SK-N-SH treated with all-trans-retinoic acid at 6 μM for 48 hours (cell line): ENCODE measurements around the gene SUPT3H.

ENCODE experiments used
- ATAC-seq: fragments of 200-7000 bp; cut with Tn5 transposase; 3 replicates; pipeline ENCODE4 v1.9.1; 2020; ENCODE audit warnings: mild to moderate bottlenecking, moderate library complexity
- ARNTL ChIP-seq: fragments of 450-650 bp; formaldehyde crosslinking; IDR thresholded peaks from 2 replicates; pipeline ENCODE4 v1.5.0; 2020; ENCODE audit warnings: low read depth, mild to moderate bottlenecking, moderate library complexity, borderline replicate concordance
- CREB5 ChIP-seq: fragments of 250-450 bp; sonication (Bioruptor Pico); IDR thresholded peaks from 2 replicates; pipeline ENCODE4 v1.5.1; 2020; ENCODE audit warnings: low read depth, mild to moderate bottlenecking, moderate library complexity
- CSDC2 ChIP-seq: fragments of 250-450 bp; sonication (Bioruptor Pico); IDR thresholded peaks from 2 replicates; pipeline ENCODE4 v1.5.0; 2020; ENCODE audit warnings: mild to moderate bottlenecking, moderate library complexity
- ESRRG ChIP-seq: fragments of 250-450 bp; sonication (Bioruptor Pico); IDR thresholded peaks from 2 replicates; pipeline ENCODE4 v1.6.1; 2021; ENCODE audit warnings: mild to moderate bottlenecking
- ISL1 ChIP-seq: fragments of 250-450 bp; sonication (Bioruptor Pico); IDR thresholded peaks from 2 replicates; pipeline ENCODE4 v2.1.2; 2022; ENCODE audit warnings: mild to moderate bottlenecking, moderate library complexity
- OSR1 ChIP-seq: fragments of 250-450 bp; sonication (Bioruptor Pico); IDR thresholded peaks from 2 replicates; pipeline ENCODE4 v1.8.0; 2022; ENCODE audit warnings: moderate library complexity, mild to moderate bottlenecking, inconsistent platforms
- PATZ1 ChIP-seq: fragments of 250-450 bp; sonication (Bioruptor Pico); IDR thresholded peaks from 2 replicates; pipeline ENCODE4 v1.8.0; 2020; ENCODE audit warnings: mild to moderate bottlenecking, moderate library complexity, borderline replicate concordance
- PPARA ChIP-seq: fragments of 250-450 bp; sonication (Bioruptor Pico); IDR thresholded peaks from 2 replicates; pipeline ENCODE4 v1.5.0; 2020; ENCODE audit warnings: mild to moderate bottlenecking, borderline replicate concordance
- RARB ChIP-seq: fragments of 250-450 bp; sonication (Bioruptor Pico); IDR thresholded peaks from 2 replicates; pipeline ENCODE4 v1.8.0; 2021; ENCODE audit warnings: mild to moderate bottlenecking, moderate library complexity
- TCF4 ChIP-seq: fragments of 250-450 bp; sonication (Bioruptor Pico); IDR thresholded peaks from 2 replicates; pipeline ENCODE4 v1.8.0; 2021; ENCODE audit warnings: mild to moderate bottlenecking, moderate library complexity, borderline replicate concordance
- TOX ChIP-seq: fragments of 250-450 bp; sonication (Bioruptor Pico); IDR thresholded peaks from 2 replicates; pipeline ENCODE4 v1.8.0; 2021; ENCODE audit warnings: mild to moderate bottlenecking, moderate library complexity, borderline replicate concordance
- TSHZ2 ChIP-seq: fragments of 250-450 bp; sonication (Bioruptor Pico); IDR thresholded peaks from 2 replicates; pipeline ENCODE4 v1.5.0; 2020; ENCODE audit warnings: mild to moderate bottlenecking, moderate library complexity
- ZC3H10 ChIP-seq: fragments of 250-450 bp; sonication (Bioruptor Pico); IDR thresholded peaks from 2 replicates; pipeline ENCODE4 v1.5.1; 2021; ENCODE audit warnings: mild to moderate bottlenecking, moderate library complexity
- ZFP3 ChIP-seq: fragments of 250-450 bp; sonication (Bioruptor Pico); IDR thresholded peaks from 2 replicates; pipeline ENCODE4 v1.5.0; 2020; ENCODE audit warnings: mild to moderate bottlenecking, moderate library complexity
- ZFP30 ChIP-seq: fragments of 450-650 bp; formaldehyde crosslinking; IDR thresholded peaks from 2 replicates; pipeline ENCODE4 v1.5.0; 2022; ENCODE audit warnings: mild to moderate bottlenecking, moderate library complexity
- ZNF70 ChIP-seq: fragments of 450-650 bp; formaldehyde crosslinking; IDR thresholded peaks from 2 replicates; pipeline ENCODE4 v1.5.0; 2020; ENCODE audit warnings: mild to moderate bottlenecking, moderate library complexity
- ZNF8 ChIP-seq: fragments of 450-650 bp; formaldehyde crosslinking; IDR thresholded peaks from 2 replicates; pipeline ENCODE4 v1.5.0; 2020; ENCODE audit warnings: mild to moderate bottlenecking, moderate library complexity

Gene SUPT3H

GRCh38 chr6:45049188-45049843, 328.4 kb downstream of the SUPT3H start:
- TF ChIP-seq RARB (no peak), CREB5 (CRISPR knock-in tag) (no peak), ISL1 (CRISPR knock-in tag) (no peak), ESRRG (CRISPR knock-in tag) (no peak), ZFP3 (CRISPR knock-in tag) (no peak), ZNF8 (no peak), TSHZ2 (CRISPR knock-in tag) (no peak)
- no peak for ATAC-seq

DNA sequence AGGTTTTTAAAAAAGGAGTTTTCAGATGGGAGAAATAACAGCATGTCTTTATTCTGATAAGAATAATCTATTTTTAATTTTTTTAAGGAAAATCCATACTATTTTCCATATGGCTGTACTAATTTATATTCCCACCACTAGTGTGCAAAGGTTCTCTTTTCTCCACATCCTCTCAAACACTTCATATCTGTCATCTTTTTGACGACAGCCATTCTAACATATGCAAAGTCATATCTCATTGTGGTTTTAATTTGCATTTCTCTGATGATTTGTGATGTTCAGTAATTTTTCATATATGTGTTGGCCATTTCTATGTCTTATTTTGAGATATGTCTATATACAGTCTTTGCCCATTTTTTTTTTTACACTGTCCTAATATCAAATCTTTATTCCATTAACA, 330.2 kb downstream of the SUPT3H start:
- ATAC-seq, result no peak
- TF ChIP-seq ZFP30 (CRISPR knock-in tag) (peak; percentile 63; the same call in 1 of the 2 replicates), PATZ1 (CRISPR knock-in tag) (no peak)

DNA sequence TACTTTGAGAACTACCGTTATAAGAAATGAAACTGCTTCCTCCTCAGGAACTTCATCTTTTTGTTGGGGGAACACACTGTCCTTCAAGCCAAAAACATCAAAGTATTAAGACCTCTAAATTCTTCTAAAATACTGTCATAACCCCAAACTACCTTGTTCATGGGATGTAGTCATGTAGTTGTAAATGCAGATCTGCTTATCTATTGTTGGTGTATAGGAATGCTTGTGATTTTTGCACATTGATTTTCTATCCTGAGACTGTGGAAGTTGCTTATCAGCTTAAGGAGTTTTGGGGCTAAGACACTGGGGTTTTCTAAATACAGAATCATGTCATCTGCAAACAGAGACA, 332.5 kb downstream of the SUPT3H start:
- no peak for ATAC-seq
- no peak for TF ChIP-seq ARNTL (CRISPR knock-in tag)

- ATAC-seq, result no peak
- TF ChIP-seq ZNF70 (CRISPR knock-in tag) (no peak), TOX (no peak), TCF4 (CRISPR knock-in tag) (no peak), ESRRG (CRISPR knock-in tag) (no peak), TSHZ2 (CRISPR knock-in tag) (no peak), OSR1 (CRISPR knock-in tag) (no peak), ZC3H10 (CRISPR knock-in tag) (no peak), ARNTL (CRISPR knock-in tag) (no peak), CREB5 (CRISPR knock-in tag) (no peak), CSDC2 (CRISPR knock-in tag) (no peak), PPARA (no peak)
Observed at GRCh38 chr6:45044510-45045252, 333.1 kb downstream of the SUPT3H start.
